PFSK-1 (cell line): Measurements from ENCODE around the gene METTL16.

Experiments
- POLR2AphosphoS5 ChIP-seq: IDR thresholded peaks from 2 replicates; pipeline ENCODE4 v1.6.1; 2012; ENCODE audit warnings: low read depth, mild to moderate bottlenecking, control low read depth, low read length, moderate library complexity
- TF ChIP-seq, protein P1 (sequence below), 2 experiments: IDR thresholded peaks; 2 replicates each; pipeline versions ENCODE4 v1.6.1 to v1.8.0; 2011 to 2012; ENCODE audit warnings: low read depth in 2 of 2, low read length in 2 of 2, control low read depth in 1 of 2, inconsistent platforms in 1 of 2, mild to moderate bottlenecking in 1 of 2, moderate library complexity in 1 of 2; ENCODE audit not compliant: insufficient read depth in 1 of 2

GRCh38 chr17:2386400-2387085, 125.1 kb downstream of the METTL16 start:
- TF ChIP-seq, protein P1, sequence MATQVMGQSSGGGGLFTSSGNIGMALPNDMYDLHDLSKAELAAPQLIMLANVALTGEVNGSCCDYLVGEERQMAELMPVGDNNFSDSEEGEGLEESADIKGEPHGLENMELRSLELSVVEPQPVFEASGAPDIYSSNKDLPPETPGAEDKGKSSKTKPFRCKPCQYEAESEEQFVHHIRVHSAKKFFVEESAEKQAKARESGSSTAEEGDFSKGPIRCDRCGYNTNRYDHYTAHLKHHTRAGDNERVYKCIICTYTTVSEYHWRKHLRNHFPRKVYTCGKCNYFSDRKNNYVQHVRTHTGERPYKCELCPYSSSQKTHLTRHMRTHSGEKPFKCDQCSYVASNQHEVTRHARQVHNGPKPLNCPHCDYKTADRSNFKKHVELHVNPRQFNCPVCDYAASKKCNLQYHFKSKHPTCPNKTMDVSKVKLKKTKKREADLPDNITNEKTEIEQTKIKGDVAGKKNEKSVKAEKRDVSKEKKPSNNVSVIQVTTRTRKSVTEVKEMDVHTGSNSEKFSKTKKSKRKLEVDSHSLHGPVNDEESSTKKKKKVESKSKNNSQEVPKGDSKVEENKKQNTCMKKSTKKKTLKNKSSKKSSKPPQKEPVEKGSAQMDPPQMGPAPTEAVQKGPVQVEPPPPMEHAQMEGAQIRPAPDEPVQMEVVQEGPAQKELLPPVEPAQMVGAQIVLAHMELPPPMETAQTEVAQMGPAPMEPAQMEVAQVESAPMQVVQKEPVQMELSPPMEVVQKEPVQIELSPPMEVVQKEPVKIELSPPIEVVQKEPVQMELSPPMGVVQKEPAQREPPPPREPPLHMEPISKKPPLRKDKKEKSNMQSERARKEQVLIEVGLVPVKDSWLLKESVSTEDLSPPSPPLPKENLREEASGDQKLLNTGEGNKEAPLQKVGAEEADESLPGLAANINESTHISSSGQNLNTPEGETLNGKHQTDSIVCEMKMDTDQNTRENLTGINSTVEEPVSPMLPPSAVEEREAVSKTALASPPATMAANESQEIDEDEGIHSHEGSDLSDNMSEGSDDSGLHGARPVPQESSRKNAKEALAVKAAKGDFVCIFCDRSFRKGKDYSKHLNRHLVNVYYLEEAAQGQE (IDR thresholded peaks at IDR 0.05; ENCODE audit: insufficient read depth in 1 of 2, low read depth in 2 of 2, low read length in 2 of 2): no peak
- no peak for TF ChIP-seq POLR2AphosphoS5
